ENCODE results near the gene GZF1.

The GZF1 gene

DNA sequence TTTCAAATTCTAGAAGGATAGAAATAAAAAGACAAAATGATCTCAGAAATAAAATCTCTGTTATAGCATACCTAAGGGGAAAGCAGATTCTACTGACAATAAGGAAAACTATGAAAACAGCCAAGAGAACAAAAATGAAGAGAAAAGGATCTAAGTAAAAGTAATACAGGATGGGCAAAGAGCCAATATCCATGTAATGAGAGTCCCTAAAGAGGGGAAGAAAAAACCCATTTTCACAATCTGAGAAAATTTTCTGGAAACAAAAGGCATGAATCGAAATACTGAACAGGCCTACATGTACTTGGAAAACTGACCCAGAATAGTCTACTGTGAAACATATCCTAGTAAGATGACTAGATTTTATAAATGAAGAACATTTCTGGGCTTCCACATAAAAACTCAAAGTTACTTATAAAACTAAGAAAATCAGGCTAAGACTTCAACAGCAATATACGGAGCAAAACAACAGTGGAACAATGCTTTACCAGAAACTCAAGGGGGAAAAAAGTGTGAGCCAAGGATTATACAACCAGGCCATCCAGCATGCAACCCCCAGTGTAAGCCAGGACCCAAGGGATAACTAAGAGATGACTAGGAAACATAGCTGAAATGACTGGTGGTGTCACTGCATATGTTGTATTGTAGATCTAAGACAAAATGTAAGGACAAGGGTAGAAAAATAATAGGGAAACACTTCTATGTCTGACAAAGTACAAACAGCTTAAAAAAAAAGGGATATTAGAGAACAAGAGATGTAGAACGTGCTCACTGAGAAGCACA lies 49.1 kb downstream of the GZF1 start:
- no peak for DNase-seq

- DNase-seq: no peak
Observed at GRCh38 chr20:23412026-23412425, 50.0 kb downstream of the GZF1 start.

DNA sequence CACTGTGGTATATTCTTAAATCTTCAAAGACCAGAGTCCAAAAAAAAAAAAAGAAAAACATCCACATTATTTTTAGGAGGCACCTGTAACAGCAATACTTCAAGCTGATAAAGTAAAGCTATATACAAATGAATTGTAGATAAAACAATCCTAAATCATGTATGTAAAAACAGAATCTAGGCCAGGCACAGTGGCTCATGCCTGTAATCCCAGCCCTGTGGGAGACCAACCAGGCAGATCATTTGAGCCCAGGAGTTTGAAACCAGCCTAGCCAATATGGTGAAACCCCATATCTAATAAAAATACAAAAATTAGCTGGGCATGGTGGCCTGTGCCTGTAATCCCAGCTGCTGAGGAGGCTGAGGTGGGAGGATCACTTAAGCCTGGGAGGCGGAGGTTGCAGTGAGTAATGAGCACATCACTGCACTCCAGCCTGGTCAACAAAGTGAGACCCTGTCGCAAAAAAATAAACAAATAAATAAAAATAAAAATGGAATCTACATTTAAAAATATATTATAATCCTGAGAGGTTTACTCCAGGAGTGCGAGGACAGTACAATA lies 52.0 kb downstream of the GZF1 start:
- no peak for DNase-seq

DNA sequence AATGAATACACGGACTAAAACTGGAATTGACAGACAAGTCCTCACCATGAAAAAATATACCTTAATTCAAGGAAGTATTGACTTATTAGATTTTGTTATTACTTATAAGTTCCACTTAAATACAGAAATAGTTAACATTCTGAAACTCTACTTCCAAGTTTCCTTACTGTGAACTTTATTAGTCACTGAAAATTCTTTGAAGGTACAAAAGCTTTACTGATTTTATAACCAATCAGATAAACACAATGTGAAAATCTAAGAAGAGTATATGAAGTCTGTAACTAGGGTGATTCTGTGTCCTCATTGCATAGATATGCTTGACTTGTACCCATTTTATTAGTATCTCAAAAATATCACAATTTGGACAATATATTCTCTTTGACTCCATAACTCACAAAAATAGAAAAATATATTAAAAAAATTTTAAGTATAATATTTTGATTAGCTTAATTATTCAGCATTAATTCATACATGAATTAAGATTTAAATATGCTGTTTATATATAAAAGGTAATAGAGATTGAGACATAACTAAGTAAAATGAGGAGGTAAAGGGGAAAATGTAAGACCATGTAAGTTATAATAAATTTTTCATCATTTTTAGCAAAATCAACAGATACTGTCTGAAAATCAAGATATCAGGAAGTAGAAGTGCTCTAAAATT lies 52.7 kb downstream of the GZF1 start:
- DNase-seq: no peak

DNA sequence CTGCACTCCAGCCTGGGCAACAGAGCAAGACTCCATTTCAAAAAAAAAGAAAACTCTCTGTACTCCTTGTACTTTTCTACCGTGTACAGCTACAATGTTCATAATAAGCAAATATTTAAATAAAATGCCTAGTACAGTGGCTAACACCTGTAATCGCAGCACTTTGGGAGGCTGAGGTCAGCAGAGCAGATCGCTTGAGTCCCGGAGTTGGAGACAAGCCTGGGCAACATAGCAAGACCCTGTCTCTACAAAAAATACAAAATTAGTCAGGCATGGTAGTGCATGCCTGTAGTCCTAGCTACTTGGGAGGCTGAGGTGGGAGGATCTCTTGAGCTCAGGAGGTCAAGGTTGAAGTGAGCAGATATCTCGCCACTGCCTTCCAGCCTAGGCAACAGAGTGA lies 53.6 kb downstream of the GZF1 start:
- no peak for DNase-seq

- DNase-seq: no peak
Observed at GRCh38 chr20:23415959-23416583, 54.1 kb downstream of the GZF1 start.

- no peak for DNase-seq
Observed at GRCh38 chr20:23417861-23418260, 55.9 kb downstream of the GZF1 start.

- DNase-seq: no peak
Observed at GRCh38 chr20:23419657-23419994, 57.6 kb downstream of the GZF1 start.

DNA sequence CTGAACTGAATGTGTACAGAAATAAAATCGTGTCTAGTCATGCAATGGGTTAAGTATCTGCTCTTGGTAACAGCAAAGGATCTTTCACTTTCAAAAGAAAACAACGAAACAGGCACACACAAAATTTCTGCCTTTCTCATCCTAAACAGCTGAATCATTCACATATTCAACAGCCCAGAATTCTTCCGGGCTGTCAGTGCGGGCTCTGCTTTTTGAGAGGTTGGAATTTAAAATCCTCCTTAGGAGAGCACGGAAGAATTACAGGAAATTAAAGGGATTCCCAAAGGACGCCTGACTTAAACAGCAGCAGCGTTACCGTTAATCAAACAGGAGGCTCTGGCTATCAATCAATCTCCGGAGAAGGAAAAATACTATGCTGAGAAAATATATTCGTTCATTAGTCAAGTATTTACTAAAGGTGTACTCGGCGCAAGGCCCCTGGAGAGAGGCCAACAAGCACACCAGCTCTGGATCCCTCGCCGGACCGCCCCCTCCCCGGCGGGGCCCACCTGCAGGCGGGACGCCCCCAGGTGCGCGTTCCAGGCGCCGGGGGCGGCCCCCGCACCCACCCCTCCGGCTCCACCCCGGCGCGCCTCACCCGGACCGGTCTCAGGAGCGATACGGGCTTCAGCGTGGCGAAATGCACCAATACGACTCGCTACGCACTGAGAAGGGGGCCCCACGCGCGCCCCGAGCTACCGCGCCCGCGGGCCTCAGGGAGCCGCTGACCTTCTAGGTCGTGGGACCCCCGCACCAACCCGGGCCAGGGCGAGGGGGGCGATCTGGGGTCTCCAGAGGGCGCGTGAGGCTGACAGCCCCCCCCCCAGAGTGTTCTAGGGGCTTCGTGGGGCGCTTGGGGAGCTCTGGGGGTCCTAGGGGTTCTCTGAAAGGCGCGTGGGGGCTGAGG lies 58.3 kb downstream of the GZF1 start:
- DNase-seq: no peak

DNA sequence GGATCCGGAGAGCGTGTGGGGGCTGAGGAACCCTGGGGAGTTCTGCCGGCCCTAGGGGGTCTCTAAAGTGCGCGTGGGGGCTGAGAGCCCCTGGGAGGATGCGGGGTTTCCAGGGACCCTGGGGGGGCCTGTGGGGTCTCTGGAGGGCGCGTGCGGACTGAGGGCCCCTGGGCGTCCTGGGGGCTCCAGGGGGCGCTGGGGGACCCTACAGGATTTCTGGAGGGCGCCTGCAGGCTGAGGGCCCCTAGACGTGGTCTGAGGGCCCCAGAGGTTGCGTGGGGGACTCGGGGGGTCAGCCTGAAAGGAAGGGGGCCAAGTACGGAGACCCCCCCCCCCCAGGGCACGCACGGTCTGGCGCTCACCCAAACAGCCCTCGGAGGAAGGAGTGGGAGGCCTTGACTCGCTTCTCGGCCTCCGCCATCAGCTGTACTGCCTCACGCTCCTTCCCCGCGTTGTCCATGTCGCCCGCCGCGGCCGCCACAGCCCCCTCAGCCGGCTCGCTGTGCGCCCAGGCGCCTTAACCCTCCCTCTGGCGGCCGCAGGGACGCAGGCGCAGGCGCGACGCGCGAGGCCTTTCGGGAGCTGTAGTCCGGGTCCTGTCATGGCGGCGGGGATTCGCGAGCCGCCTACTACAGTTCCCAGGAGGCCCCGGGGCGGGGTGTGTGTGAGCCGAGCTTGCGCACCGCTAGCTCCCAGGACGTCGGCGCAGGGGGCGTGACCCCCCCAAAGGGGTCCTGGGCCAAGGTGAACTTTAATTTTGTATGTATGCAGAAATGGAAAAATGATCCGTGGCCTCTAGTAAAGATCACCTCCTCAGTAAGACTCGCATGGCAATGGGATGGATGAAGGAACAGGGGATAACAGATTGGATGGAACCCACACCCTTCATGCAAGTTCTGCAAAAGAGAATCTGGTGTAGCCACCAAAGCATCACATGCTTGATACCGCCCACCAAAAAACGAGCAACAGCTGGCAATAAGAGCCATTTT lies 59.3 kb downstream of the GZF1 start, which contains the start of gene NAPB:
Gene NAPB, minus strand, starts transcription at position 546 of the 989 bp plus-strand sequence. Its CDS starts 86 bp downstream, at position 460.
- DNase-seq: peak; percentile 69

Measured in NCI-H2081 treated with DMSO at 0.1 percent for 48 hours (cell line).